Activated CD4-positive, alpha-beta T cell treated with anti-CD3 and anti-CD28 coated beads for 4 hours (primary cell): ENCODE measurements around the gene FAM210A.

ENCODE experiments used
- DNase-seq, 2 donors: peaks; one replicate each; pipeline ENCODE4 v3.0.0-alpha.2; 2020

FAM210A gene

GRCh38 chr18:13620818-13621445, 105.4 kb downstream of the FAM210A start:
- DNase-seq: no peak

GRCh38 chr18:13620206-13620672, 106.1 kb downstream of the FAM210A start:
- no peak for DNase-seq

- DNase-seq: no peak
Measured at GRCh38 chr18:13619505-13620205, 106.7 kb downstream of the FAM210A start.

- DNase-seq: no peak
Measured at GRCh38 chr18:13618760-13619438, 107.5 kb downstream of the FAM210A start.

GRCh38 chr18:13617826-13618515, 108.4 kb downstream of the FAM210A start:
- DNase-seq: no peak

- no peak for DNase-seq
Measured at GRCh38 chr18:13616525-13617035, 109.8 kb downstream of the FAM210A start.

GRCh38 chr18:13616041-13616440, 110.3 kb downstream of the FAM210A start:
- no peak for DNase-seq

- no peak for DNase-seq
Measured at GRCh38 chr18:13615432-13615861, 110.9 kb downstream of the FAM210A start.

GRCh38 chr18:13614641-13615288, 111.6 kb downstream of the FAM210A start:
- DNase-seq: no peak

- DNase-seq: no peak
Measured at GRCh38 chr18:13613591-13614501, 112.5 kb downstream of the FAM210A start.
